Measurements from ENCODE around the gene ZNF132.

DNA sequence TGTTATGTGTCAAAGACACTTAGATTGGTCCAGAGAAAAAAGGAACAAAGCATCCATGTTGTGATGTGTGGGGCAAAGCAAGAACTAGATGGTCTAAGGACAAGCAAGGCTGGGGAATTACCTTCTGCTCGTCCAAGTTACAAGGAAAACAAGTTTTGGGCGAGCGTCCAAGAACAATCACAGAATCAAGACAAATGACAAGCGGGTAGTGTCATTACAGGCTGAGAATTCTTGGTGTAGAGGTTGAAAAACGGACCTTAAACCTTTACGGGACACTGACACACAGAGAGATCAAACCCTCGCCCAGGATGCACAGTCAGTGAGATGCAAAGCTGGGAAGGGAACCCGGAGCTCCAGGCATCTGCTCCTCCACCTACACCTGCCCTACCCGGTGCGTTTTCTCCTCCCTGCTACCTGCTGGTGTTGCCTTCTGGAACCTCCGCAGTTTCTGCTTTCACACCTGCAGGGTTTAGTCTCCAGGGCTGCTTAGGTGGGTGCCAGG is 11.0 kb upstream of the ZNF132 start:
- TF ChIP-seq, protein P1, sequence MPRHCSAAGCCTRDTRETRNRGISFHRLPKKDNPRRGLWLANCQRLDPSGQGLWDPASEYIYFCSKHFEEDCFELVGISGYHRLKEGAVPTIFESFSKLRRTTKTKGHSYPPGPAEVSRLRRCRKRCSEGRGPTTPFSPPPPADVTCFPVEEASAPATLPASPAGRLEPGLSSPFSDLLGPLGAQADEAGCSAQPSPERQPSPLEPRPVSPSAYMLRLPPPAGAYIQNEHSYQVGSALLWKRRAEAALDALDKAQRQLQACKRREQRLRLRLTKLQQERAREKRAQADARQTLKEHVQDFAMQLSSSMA (CRISPR knock-in tag; IDR thresholded peaks at IDR 0.05) = no peak
- TF ChIP-seq KLF16 (IDR thresholded peaks at IDR 0.05) = no peak
- TF ChIP-seq FOSL1 (tag; conservative IDR thresholded peaks at IDR 0.05) = no peak
- TF ChIP-seq CHD2 (IDR thresholded peaks at IDR 0.05; ENCODE audit: low read depth, low read length) = no peak
- TF ChIP-seq NEUROD1 (IDR thresholded peaks at IDR 0.05; ENCODE audit: borderline replicate concordance, low read depth, low read length, partially characterized antibody) = no peak
- no peak for TF ChIP-seq ZBTB8A (IDR thresholded peaks at IDR 0.05; ENCODE audit: partially characterized antibody)
- no peak for TF ChIP-seq EZH2 (IDR thresholded peaks at IDR 0.05; ENCODE audit: borderline replicate concordance, low read depth, low read length)
- TF ChIP-seq, protein P2, sequence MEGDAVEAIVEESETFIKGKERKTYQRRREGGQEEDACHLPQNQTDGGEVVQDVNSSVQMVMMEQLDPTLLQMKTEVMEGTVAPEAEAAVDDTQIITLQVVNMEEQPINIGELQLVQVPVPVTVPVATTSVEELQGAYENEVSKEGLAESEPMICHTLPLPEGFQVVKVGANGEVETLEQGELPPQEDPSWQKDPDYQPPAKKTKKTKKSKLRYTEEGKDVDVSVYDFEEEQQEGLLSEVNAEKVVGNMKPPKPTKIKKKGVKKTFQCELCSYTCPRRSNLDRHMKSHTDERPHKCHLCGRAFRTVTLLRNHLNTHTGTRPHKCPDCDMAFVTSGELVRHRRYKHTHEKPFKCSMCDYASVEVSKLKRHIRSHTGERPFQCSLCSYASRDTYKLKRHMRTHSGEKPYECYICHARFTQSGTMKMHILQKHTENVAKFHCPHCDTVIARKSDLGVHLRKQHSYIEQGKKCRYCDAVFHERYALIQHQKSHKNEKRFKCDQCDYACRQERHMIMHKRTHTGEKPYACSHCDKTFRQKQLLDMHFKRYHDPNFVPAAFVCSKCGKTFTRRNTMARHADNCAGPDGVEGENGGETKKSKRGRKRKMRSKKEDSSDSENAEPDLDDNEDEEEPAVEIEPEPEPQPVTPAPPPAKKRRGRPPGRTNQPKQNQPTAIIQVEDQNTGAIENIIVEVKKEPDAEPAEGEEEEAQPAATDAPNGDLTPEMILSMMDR (IDR thresholded peaks at IDR 0.05 in 2 of 3, conservative IDR thresholded peaks at IDR 0.05 in 1 of 3; ENCODE audit: insufficient read depth in 2 of 3, low read depth in 1 of 3, low read length in 3 of 3) = no peak
- no peak for TF ChIP-seq TCF7L2 (IDR thresholded peaks at IDR 0.05; ENCODE audit: low read depth, low read length)
- TF ChIP-seq, protein P3, sequence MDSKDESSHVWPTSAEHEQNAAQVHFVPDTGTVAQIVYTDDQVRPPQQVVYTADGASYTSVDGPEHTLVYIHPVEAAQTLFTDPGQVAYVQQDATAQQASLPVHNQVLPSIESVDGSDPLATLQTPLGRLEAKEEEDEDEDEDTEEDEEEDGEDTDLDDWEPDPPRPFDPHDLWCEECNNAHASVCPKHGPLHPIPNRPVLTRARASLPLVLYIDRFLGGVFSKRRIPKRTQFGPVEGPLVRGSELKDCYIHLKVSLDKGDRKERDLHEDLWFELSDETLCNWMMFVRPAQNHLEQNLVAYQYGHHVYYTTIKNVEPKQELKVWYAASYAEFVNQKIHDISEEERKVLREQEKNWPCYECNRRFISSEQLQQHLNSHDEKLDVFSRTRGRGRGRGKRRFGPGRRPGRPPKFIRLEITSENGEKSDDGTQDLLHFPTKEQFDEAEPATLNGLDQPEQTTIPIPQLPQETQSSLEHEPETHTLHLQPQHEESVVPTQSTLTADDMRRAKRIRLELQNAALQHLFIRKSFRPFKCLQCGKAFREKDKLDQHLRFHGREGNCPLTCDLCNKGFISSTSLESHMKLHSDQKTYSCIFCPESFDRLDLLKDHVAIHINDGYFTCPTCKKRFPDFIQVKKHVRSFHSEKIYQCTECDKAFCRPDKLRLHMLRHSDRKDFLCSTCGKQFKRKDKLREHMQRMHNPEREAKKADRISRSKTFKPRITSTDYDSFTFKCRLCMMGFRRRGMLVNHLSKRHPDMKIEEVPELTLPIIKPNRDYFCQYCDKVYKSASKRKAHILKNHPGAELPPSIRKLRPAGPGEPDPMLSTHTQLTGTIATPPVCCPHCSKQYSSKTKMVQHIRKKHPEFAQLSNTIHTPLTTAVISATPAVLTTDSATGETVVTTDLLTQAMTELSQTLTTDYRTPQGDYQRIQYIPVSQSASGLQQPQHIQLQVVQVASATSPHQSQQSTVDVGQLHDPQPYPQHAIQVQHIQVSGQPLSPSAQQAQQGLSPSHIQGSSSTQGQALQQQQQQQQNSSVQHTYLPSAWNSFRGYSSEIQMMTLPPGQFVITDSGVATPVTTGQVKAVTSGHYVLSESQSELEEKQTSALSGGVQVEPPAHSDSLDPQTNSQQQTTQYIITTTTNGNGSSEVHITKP (IDR thresholded peaks at IDR 0.05; ENCODE audit: partially characterized antibody) = no peak
- TF ChIP-seq POLR2A (conservative IDR thresholded peaks at IDR 0.05) = no peak
- no peak for TF ChIP-seq KDM1A (IDR thresholded peaks at IDR 0.05)
- TF ChIP-seq NR2C1 (IDR thresholded peaks at IDR 0.05) = no peak
- no peak for TF ChIP-seq NR2C1 (tag; IDR thresholded peaks at IDR 0.05)

All from K562 (cell line).